HG03025 (cell line): ENCODE measurements around the gene SSR4.
"Not testable (repeated sequence)": the region's sequence is repeated elsewhere in the genome, so short reads cannot be mapped to it uniquely, and the experiment has no call there.

Source experiments
- ATAC-seq: cut with Tn5 transposase; IDR thresholded peaks from one replicate; pipeline ENCODE4 v1.9.1; 2021; ENCODE audit warnings: mild to moderate bottlenecking, moderate library complexity; ENCODE audit not compliant: unreplicated experiment, low FRiP score

Gene SSR4

GRCh38 chrX:153803211-153804099 is 9.0 kb downstream of the SSR4 start:
- ATAC-seq = no peak

GRCh38 chrX:153804100-153804595 is 9.7 kb downstream of the SSR4 start:
- ATAC-seq = no peak

- no peak for ATAC-seq
These were observed 10.2 kb downstream of the SSR4 start for GRCh38 chrX:153804621-153805020.

- no peak for ATAC-seq
These were observed 11.0 kb downstream of the SSR4 start for GRCh38 chrX:153805436-153805835.

GRCh38 chrX:153806999-153807575 is 12.6 kb downstream of the SSR4 start:
- ATAC-seq = no peak

- ATAC-seq = no peak
These were observed 13.5 kb downstream of the SSR4 start for GRCh38 chrX:153807976-153808375.

GRCh38 chrX:153812220-153812619 is 17.8 kb downstream of the SSR4 start:
- no peak for ATAC-seq

- ATAC-seq = no peak
These were observed 18.7 kb downstream of the SSR4 start for GRCh38 chrX:153813161-153813560.

- no peak for ATAC-seq
These were observed 20.3 kb downstream of the SSR4 start for GRCh38 chrX:153814591-153815315.

- ATAC-seq = no peak
These were observed 22.6 kb downstream of the SSR4 start for GRCh38 chrX:153816831-153817690.

- not testable (repeated sequence) for ATAC-seq
These were observed 23.6 kb downstream of the SSR4 start for GRCh38 chrX:153818064-153818463.

- no peak for ATAC-seq
These were observed 24.3 kb downstream of the SSR4 start for GRCh38 chrX:153818571-153819383.

GRCh38 chrX:153819384-153820040 is 25.0 kb downstream of the SSR4 start:
- no peak for ATAC-seq

GRCh38 chrX:153820601-153821000 is 26.1 kb downstream of the SSR4 start:
- no peak for ATAC-seq

GRCh38 chrX:153821066-153821465 is 26.6 kb downstream of the SSR4 start:
- ATAC-seq = no peak

- ATAC-seq = no peak
These were observed 29.9 kb downstream of the SSR4 start for GRCh38 chrX:153824348-153824747.

- ATAC-seq = no peak
These were observed 30.6 kb downstream of the SSR4 start for GRCh38 chrX:153825042-153825441.

- no peak for ATAC-seq
These were observed 32.5 kb downstream of the SSR4 start for GRCh38 chrX:153827016-153827415.

GRCh38 chrX:153827903-153828302 is 33.4 kb downstream of the SSR4 start:
- ATAC-seq = no peak
